ENCODE results near the gene MACROD2.

Gene MACROD2

GRCh38 chr20:14536738-14537137, 541.4 kb downstream of the MACROD2 start:
- TF ChIP-seq CTCF (IDR thresholded peaks at IDR 0.05; ENCODE audit: borderline replicate concordance, control extremely low read depth, extremely low read depth, insufficient read depth, missing control alignments): no peak
- DNase-seq (ENCODE audit: low spot score): no peak
- in situ Hi-C loops (cut with MboI; ENCODE audit: low sequenced_read_pairs, unreplicated experiment): no loop called here

GRCh38 chr20:14538433-14538832, 543.1 kb downstream of the MACROD2 start:
- TF ChIP-seq CTCF (IDR thresholded peaks at IDR 0.05; ENCODE audit: borderline replicate concordance, control extremely low read depth, extremely low read depth, insufficient read depth, missing control alignments): no peak
- in situ Hi-C loops (cut with MboI; ENCODE audit: low sequenced_read_pairs, unreplicated experiment): no loop called here
- DNase-seq (ENCODE audit: low spot score): peak; percentile 44

GRCh38 chr20:14543040-14543439, 547.7 kb downstream of the MACROD2 start:
- in situ Hi-C loops (cut with MboI; ENCODE audit: low sequenced_read_pairs, unreplicated experiment): no loop called here
- no peak for TF ChIP-seq CTCF (IDR thresholded peaks at IDR 0.05; ENCODE audit: borderline replicate concordance, control extremely low read depth, extremely low read depth, insufficient read depth, missing control alignments)
- no peak for DNase-seq (ENCODE audit: low spot score)

GRCh38 chr20:14544688-14545087, 549.4 kb downstream of the MACROD2 start:
- no peak for TF ChIP-seq CTCF (IDR thresholded peaks at IDR 0.05; ENCODE audit: borderline replicate concordance, control extremely low read depth, extremely low read depth, insufficient read depth, missing control alignments)
- in situ Hi-C loops (cut with MboI; ENCODE audit: low sequenced_read_pairs, unreplicated experiment): no loop called here
- DNase-seq (ENCODE audit: low spot score): no peak

GRCh38 chr20:14550655-14551054, 555.3 kb downstream of the MACROD2 start:
- in situ Hi-C loops (cut with MboI; ENCODE audit: low sequenced_read_pairs, unreplicated experiment): no loop called here
- TF ChIP-seq CTCF (IDR thresholded peaks at IDR 0.05; ENCODE audit: borderline replicate concordance, control extremely low read depth, extremely low read depth, insufficient read depth, missing control alignments): no peak
- no peak for DNase-seq (ENCODE audit: low spot score)

GRCh38 chr20:14553774-14554534, 558.6 kb downstream of the MACROD2 start:
- in situ Hi-C loops (cut with MboI; ENCODE audit: low sequenced_read_pairs, unreplicated experiment): no loop called here
- TF ChIP-seq CTCF (IDR thresholded peaks at IDR 0.05; ENCODE audit: borderline replicate concordance, control extremely low read depth, extremely low read depth, insufficient read depth, missing control alignments): no peak
- DNase-seq (ENCODE audit: low spot score): no peak

All from GM13976 (cell line).